NCI-H774 (cell line): ENCODE measurements around the gene PLCD1.
"Not testable (repeated sequence)": the region's sequence is repeated elsewhere in the genome, so short reads cannot be mapped to it uniquely, and the experiment has no call there.

Experiments used
- DNase-seq: peaks from one replicate; lab custom pipeline; 2025; lab: John Stamatoyannopoulos, UW

The PLCD1 gene

DNA sequence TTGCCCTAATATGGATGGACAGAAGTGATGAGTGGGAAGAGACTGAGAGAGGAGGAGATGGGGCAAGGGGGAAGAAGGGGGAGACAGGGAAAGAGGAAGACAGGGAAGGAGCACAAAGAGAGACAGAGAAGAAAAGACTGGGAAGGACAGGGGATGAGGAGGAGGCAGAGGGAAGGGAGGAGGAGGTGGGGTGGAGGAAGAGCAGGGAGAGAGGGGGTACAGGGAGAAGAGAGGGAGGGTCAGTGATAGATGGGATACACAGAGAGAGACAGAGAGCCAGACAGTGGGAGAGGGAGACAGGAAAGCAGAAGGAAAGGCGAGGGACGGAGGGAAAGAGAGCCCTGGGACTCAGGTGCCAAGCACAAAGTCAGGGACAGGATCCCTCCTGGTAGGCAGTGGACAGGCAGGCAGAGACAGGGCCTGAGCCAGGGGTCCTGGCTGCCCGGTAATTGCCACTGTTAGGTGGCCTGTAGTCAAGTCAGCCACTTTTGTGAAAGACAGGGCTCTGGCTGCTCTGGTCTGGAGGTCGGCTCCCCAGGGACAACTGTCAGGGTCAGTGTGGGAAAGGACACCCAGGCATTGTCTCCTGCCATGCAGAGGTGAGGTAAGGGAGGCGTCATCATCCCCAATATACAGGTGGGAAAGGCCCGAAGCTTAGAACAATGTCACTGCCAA lies 29.1 kb downstream of the PLCD1 start:
- no peak for DNase-seq

DNA sequence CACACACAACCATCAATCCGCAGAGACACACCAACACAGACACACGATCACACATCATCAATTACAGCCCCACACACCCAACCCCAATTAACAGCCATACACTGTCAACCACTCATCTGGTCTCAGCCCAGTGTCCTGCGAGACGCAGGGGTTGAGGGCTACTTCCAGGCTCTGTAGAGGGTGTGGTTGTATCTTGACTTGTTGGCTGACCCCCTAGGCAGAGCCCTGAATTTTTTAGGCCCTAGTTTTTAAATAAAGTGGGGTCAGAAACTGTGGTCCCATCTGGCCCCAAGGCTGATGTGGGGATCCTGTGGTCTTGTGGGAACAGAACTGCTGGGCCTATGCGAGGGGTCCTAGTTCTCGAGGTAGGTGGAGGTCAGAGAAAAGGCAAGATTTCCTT lies 29.6 kb downstream of the PLCD1 start:
- no peak for DNase-seq

DNA sequence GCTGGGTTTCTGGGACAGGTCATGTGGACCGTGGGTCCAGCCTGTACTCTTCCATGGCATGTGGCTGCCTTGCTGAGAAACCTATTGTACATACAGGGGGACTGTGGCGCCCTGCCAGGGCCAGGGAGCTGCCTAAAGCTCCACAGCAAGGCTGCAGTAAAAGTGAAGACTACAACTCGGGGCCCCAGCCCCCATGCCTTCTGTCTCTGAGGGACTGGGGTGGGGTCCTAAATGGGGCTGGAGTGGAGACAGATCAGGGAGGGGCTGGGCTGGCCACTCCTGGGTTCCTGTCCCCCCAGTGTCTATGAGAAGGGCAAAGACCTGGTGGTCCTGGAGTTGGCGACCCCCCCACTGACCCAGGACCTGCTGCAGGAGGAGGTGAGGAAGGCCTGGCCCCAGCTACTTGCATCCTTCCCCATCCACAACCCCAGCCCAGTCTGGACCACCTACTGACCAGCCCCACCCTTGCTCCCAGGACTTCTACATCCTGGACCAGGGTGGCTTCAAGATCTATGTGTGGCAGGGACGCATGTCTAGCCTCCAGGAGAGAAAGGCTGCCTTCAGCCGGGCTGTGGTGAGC lies 31.6 kb downstream of the PLCD1 start:
- DNase-seq = no peak

DNA sequence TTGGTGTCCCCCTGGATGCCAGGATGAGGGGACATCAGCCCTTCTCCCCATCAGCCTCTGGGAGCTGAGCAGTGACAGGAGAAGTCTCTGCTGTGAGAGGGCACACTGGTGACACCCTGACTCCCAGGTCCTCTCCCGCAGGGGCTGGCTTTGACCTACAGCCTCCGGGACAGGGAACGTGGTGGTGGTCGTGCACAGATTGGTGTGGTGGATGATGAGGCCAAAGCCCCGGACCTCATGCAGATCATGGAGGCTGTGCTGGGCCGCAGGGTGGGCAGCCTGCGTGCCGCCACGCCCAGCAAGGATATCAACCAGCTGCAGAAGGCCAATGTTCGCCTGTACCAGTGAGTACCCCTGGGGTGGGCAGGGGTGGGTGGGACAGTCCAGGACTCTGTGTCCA lies 32.1 kb downstream of the PLCD1 start:
- DNase-seq = no peak

DNA sequence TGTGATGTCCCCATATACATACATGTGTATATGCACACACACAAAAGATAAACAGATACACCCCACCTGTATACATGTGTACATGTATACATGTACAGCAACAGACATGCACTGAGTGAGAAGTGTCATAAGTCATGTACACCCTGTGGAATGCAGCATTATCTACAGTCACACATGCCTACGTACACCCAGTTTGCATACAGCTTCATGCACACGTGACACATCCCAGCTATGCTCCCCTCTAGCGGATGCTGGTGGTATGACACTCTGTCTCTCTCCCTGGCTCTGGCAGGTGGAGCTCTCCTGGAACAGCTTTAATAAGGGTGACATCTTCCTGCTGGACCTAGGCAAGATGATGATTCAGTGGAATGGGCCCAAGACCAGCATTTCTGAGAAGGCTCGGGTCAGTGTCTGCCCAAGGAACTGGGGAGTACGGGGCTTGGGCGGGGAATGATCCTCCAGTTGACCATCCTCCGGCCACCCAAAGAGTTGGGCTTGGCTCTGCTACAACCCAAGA lies 32.6 kb downstream of the PLCD1 start:
- DNase-seq = peak; percentile 10

DNA sequence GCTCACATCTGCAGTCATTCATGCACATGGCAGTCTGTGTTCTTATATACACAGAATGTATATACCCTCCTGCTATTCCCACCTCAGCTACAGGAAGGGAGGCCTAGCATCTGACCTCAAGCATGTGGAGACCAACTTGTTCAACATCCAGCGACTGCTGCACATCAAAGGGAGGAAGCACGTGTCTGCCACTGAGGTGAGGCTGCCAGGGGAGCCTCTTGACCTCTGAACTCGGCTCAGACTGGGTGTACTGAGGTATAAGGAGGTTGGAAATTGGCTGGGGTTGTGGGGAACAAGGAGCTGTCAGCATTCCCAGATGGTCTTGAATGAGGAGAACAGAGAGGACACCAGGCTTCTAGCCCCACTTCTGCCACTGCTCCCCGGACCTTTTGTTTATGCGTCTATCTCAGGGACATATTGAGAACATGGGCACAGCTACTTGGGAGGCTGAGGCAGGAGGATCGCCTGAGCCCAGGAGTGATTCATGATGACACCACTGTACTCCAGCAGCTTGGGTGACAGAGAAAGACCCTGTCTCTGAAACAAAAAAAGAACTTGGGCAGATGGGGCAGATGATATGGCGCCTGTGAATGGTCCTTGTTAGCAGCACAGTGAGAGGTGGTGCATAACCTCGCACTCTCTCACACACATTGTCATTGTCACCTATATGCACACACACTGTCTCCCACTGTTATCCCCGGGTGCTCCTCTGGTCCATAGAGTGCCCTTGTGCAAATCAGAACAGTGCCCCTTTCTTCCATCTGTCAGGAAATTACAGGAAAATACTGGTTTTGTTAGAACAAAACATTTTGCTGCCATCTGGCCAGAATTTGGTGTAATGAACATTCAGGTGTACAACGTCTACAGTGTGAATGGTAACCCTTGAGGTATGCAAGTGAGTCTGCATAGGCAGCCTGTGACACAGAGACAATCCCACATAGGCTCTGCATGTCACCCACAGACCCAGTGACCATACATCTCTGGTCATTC lies 33.5 kb downstream of the PLCD1 start:
- DNase-seq = no peak

DNA sequence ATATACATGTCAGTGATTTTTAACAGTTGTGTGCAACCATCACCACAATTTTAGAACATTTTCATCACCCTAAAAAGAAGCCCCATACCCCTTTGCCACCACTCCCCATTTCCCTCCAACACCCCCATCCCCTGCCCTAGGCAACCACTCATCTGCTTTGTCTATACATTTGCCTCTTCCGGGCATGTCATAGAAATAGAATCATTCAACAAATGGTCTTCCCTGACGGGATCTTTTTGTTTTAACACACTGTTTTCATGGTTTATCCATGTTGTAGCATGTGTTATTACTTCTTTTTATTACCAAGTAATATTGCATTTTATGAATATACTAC lies 34.8 kb downstream of the PLCD1 start:
- no peak for DNase-seq

DNA sequence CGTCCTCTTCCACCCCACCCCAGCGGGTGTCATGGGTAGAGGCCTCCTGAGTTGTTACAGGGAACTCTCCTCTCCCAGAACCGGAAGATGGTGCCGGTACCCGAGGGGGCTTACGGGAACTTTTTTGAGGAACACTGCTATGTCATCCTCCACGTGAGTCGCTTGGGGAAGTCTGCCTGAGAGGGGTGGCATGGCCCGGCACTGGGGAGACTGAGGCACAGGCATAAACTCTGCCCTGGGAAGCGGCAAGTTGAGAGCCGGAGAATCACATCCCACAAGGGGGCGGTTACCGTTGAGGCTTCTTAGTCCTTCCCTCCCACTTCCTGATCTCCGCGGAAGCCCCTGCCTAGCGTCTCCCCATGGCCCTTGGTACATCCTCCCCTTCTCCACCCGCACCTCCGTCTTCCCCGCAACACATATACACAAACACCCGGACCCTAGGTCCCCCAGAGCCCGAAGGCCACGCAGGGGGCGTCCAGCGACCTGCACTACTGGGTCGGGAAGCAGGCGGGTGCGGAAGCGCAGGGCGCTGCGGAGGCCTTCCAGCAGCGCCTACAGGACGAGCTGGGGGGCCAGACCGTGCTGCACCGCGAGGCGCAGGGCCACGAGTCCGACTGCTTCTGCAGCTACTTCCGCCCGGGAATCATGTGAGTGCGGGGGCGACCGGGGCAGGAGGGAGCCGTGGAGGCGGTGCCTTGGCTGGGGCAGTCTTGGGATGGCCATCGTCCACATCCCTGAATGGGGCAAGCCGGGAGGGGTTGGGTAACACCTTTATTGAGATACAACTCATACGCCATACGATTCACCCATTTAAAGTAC lies 35.4 kb downstream of the PLCD1 start:
- DNase-seq = peak; percentile 8

DNA sequence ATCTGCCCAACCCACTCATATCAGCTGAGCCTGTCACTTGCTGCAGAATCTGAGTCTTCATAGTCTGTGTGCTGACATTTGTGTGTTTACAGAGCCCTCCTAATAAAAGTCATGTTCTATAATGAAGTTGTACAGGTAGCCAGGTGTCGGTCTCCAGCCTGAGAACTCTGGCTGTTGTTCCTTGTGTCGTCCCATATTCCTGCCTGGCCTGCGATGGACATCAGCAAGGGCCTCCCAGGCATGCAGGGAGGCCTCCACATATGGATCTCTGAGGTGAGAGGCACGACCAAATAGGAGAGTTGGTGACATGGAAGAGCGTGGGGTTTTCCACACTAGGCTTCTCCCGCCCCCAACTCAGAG lies 36.0 kb downstream of the PLCD1 start:
- DNase-seq = no peak

DNA sequence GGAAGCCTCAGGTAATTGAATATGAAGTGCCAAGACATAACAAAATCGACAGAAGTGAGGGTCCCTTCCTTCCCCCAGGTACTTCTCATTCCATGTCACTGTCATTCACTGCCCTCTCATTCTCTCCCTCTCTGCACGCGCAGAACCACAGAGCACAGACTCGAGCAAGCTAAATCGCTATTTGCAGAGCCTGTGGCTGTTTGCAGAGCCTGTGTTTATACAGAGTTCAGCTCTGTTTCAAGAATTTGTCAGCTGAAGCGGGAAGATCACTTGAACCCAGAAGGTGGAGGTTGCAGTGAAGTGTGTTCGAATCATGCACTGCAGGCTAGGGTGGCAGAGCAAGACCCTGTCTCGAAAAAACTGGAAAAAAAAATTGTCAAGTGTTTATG lies 36.4 kb downstream of the PLCD1 start:
- no peak for DNase-seq

DNA sequence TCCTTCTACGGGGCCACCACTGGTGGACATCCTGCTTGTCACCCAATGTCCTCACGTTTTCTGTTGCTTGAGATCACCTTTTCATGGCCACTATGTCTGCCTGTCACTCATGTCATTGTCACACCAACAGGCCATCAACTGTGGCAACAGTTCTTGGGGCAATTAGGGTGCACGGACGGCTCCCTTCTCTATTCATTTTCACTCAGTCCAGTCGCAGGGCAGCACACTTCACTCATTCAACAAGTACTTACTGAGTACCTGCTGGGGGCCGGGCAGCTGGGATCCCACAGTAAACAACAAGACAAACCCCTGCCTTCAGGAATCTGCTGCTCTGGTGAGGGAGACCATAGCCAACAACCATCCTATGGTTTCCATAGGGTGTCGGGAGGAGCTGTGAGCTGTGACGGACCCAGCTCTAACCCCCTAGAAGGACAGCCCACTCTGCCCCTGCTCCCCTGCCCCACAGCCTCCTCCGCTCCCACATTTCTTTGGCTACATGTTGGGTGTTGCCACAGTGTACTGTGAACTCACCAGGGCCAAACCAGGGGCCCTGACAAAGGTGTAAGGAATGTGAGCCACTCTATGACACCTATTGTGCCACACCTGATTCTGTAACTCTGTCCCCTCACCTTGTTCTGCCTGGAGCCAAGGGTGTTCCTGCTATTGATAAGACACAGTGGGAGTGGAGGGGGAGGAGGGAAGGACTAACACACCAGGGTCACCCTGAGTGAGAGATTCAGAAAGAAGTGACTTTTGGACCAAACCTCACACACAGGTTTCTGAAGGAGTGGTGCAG lies 37.0 kb downstream of the PLCD1 start:
- DNase-seq = no peak

DNA sequence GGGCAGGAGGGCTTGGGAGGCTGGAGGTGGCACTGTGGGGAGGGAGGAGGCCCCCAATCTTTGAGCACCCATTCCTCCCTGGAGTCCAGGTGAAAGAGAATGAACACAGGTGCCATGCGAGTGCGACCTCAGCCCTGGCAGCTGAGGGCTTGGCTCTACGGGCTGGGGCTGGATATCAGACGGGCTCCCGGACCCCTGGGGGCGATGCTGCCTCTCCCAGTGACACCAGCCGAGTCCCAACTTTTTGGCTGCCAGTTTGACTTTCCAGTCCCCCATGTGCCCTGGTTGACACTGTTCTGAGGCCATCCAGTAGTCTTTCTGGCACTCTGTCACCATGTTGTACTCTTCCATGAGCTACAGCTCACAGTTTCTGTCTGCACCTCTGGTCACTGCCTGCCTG lies 37.6 kb downstream of the PLCD1 start:
- no peak for DNase-seq

DNA sequence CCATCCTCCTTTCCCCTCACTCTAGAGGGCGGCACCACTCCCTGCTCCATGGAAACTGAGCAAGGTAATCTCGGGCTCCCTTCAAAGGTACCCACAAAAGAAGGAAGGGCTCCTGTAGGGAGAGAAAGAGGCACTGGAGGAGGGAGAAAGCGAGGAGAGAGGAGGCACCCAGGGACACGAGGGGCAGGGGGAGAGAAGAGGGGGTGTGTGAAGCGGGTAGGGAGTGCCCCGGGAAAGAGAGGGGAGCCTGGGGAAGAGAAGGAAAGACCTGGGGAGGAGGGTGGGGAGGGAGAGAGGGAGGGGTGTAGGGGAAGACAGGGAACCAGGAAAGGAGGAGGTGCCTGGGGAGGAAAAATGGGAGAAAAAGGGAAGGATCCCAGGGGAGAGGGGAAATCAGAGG lies 38.3 kb downstream of the PLCD1 start:
- DNase-seq = no peak

DNA sequence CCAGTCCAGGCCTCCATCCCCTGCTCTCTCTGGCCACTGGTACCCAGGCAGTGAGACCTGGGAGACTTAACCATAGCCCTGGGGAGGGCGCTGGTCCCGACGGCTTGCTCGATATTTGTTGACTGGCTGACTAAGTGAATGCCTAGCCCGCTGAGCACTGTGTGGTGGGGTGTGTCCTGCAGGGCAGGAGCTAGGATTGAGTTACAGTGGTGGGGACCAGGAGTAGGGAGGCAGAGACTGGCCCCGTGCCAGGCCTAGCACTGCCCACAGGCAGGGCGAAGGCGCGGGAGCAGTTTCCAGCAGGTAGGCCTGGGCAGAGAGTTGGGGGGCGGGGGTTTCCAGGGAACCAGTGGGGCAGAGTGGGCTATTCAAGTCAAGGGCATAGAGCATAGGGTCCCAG lies 38.9 kb downstream of the PLCD1 start, which contains the start of gene VILL:
Gene VILL, plus strand, starts transcription at position 260 of the 400 bp plus-strand sequence. CDS start 2,887 bp downstream, outside the sequence.
- DNase-seq = no peak

DNA sequence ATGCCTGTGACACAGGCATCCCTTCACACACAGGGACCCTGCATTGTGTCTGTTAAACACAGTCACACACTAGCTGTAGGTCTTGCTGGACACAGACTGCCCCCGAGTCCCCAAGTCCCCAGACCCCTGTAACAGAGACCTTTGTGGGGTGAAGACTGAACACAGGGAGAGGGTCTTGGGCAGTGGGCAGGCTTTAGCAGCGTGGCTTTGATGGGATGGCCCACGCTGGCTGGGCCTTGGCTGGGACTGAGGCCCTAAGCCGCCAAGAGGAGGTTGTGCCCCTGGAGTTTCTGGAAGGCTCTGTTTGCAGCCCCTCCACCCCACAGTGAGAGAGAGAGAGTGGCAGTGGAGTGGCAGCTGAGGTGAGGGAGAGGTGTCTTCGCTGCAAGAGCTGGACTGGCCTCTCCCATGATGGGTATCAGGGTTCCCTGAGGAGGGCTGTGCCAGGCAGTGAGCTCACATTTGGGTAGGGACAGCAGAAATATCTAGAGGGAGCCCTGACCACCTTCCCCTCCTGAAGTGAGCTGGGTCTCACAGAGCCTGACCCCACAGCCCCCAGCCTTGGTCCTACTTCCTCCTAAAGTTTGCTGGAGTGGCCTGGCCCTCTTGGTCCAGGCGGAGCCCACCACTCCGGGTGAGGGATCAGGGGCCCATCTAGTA lies 39.5 kb downstream of the PLCD1 start:
- DNase-seq = no peak

DNA sequence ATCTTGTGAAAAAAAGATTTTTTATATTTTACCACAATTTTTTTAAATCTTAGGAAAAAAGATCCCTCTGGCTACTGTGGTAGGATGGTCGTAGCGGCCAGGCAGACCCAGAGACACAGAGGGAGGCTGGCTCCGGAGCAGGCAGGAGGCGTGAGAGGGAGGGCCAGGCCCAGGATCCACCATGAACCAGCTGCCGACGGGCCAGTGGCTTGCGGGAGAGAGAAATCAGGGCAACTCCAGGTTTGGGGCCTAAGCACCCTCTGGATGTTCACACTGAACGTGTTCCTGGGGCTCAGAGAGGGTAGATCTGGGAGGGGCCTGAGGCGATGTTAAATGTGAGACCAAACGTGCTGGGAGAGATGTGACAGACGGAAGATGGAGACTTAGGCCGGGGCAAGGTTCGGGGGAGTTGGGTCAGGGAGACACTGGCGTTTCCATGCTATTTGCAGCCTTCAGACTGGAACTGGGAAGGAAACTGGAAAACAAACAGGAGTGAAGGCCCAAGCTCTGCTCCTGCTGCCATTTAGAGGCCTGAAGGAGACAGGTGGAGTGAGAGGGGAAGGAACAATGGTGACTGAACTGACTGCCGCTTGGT lies 40.4 kb downstream of the PLCD1 start:
- DNase-seq = no peak

DNA sequence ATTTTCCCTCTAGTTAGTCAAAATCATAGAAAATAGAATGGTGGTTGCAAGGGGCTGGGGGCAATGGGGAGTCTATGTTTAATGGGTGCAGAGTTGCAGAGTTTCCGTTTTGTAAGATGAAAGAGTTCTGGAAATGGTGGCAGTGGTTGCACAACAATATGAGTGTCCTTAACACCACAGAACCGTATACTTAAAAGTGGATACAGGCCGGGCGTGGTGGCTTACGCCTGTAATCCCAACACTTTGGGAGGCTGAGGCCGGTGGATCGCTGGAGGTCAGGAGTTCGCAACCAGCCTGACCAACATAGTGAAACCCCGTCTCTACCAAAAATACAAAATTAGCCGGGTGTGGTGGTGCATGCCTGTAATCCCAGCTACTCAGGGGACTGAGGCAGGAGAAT lies 41.1 kb downstream of the PLCD1 start:
- not testable (repeated sequence) for DNase-seq

DNA sequence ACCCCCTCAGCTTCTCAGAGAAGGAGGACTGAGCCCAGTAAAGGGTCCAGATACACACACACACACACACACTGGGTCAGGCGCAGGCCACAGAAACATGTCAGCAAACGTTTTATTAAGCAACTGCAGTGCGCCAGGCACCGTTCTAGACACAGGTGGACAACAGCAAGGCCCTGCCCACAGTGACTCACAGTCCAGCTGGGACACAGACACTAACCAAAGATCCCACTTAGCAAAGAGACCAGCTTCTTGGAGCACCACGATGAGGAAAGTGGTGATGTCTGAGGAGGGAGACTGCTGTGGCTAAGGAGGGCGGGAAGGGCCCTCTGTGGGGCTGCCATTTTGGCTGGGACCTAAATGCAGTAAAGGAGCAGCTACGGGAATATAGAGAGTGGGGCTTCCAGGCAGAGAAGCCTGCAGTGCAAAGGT lies 41.7 kb downstream of the PLCD1 start:
- DNase-seq = no peak

DNA sequence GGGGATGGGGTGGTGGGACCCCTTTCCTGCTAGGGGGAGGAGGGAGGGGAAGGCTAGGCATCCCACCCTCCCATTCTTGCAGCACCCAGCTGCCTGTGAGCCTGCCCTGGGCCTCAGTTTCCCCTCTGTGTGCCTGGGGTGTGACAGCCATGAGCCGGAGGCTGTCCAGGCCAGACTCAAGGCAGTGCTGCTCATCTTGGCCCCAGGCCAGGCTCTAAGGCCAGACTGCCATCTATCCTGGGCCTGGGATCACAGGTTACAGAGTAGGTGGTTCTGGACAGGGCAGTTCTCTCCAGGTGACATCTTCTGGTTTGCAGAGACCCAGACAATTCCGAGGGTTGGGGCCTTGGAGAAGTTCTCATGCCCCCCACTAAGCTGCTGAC lies 42.1 kb downstream of the PLCD1 start:
- DNase-seq = no peak
